NAMALWA (cell line): ENCODE measurements around the gene C14orf132.

Source experiments
- DNase-seq: peaks from one replicate; pipeline ENCODE4 v3.0.0-alpha.2; 2015; ENCODE audit warnings: low spot score

C14orf132 gene

GRCh38 chr14:96039633-96040311 is 610 bp downstream of the C14orf132 start:
- DNase-seq, result peak; percentile 43

GRCh38 chr14:96040828-96041371 is 1.7 kb downstream of the C14orf132 start:
- no peak for DNase-seq

- DNase-seq, result no peak
These were observed 3.2 kb downstream of the C14orf132 start for GRCh38 chr14:96042248-96042930.

GRCh38 chr14:96046630-96047029 is 7.5 kb downstream of the C14orf132 start:
- DNase-seq, result no peak

- DNase-seq, result no peak
These were observed 7.9 kb downstream of the C14orf132 start for GRCh38 chr14:96047101-96047500.

GRCh38 chr14:96049932-96050331 is 10.8 kb downstream of the C14orf132 start:
- no peak for DNase-seq

GRCh38 chr14:96050482-96050881 is 11.3 kb downstream of the C14orf132 start:
- no peak for DNase-seq

GRCh38 chr14:96051231-96051630 is 12.1 kb downstream of the C14orf132 start:
- no peak for DNase-seq

- peak; percentile 66 for DNase-seq
These were observed 12.7 kb downstream of the C14orf132 start for GRCh38 chr14:96051642-96052540.

GRCh38 chr14:96052541-96053247 is 13.5 kb downstream of the C14orf132 start:
- no peak for DNase-seq

GRCh38 chr14:96053248-96053599 is 14.1 kb downstream of the C14orf132 start:
- DNase-seq, result no peak

GRCh38 chr14:96053600-96054381 is 14.6 kb downstream of the C14orf132 start:
- no peak for DNase-seq

- DNase-seq, result no peak
These were observed 15.5 kb downstream of the C14orf132 start for GRCh38 chr14:96054661-96055060.

- DNase-seq, result no peak
These were observed 16.0 kb downstream of the C14orf132 start for GRCh38 chr14:96055065-96055752.

- no peak for DNase-seq
These were observed 16.8 kb downstream of the C14orf132 start for GRCh38 chr14:96055753-96056508.

GRCh38 chr14:96056509-96057422 is 17.6 kb downstream of the C14orf132 start:
- DNase-seq, result no peak

GRCh38 chr14:96057738-96058137 is 18.6 kb downstream of the C14orf132 start:
- DNase-seq, result no peak

- DNase-seq, result no peak
These were observed 19.5 kb downstream of the C14orf132 start for GRCh38 chr14:96058576-96059200.
